ENCODE results near the gene PAX8.

Gene PAX8

DNA sequence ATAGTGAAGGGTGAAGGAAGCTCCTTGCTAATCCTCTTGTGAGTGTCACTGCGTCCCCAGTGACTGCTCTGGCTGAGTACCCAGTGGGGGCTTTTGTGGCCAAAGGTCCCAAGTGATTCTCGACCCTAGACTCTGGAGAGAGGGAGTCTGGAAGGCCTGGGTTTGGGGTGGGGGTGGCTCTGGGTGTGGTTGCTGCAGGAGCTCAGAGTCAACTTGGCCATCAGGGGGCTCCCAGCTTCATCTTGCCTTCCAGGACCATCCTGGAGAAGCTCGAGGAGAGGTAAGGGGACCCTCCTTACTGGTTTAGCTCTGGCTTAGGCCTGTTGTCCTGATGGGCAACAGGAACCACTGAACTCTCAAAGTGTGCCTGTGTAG is 104.4 kb downstream of the PAX8 start:
- Histone ChIP-seq H3K27ac (no peak overlapping the region), H3K27me3 (replicated peaks) (no peaks in the 10 kb centered on the region), H3K36me3 (replicated peaks) (no peaks in the 10 kb centered on the region), H3K4me3 (ENCODE audit: low read depth, low read length) (no peak overlapping the region)
- DNase-seq = no peak
- in situ Hi-C loops (cut with HindIII; ENCODE audit: low pct_ligation_motif_present, low sequenced_read_pairs) = no loop called here
- TF ChIP-seq, protein P1, sequence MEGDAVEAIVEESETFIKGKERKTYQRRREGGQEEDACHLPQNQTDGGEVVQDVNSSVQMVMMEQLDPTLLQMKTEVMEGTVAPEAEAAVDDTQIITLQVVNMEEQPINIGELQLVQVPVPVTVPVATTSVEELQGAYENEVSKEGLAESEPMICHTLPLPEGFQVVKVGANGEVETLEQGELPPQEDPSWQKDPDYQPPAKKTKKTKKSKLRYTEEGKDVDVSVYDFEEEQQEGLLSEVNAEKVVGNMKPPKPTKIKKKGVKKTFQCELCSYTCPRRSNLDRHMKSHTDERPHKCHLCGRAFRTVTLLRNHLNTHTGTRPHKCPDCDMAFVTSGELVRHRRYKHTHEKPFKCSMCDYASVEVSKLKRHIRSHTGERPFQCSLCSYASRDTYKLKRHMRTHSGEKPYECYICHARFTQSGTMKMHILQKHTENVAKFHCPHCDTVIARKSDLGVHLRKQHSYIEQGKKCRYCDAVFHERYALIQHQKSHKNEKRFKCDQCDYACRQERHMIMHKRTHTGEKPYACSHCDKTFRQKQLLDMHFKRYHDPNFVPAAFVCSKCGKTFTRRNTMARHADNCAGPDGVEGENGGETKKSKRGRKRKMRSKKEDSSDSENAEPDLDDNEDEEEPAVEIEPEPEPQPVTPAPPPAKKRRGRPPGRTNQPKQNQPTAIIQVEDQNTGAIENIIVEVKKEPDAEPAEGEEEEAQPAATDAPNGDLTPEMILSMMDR (IDR thresholded peaks at IDR 0.05; ENCODE audit: low read depth, low read length, missing control alignments) = no peak

DNA sequence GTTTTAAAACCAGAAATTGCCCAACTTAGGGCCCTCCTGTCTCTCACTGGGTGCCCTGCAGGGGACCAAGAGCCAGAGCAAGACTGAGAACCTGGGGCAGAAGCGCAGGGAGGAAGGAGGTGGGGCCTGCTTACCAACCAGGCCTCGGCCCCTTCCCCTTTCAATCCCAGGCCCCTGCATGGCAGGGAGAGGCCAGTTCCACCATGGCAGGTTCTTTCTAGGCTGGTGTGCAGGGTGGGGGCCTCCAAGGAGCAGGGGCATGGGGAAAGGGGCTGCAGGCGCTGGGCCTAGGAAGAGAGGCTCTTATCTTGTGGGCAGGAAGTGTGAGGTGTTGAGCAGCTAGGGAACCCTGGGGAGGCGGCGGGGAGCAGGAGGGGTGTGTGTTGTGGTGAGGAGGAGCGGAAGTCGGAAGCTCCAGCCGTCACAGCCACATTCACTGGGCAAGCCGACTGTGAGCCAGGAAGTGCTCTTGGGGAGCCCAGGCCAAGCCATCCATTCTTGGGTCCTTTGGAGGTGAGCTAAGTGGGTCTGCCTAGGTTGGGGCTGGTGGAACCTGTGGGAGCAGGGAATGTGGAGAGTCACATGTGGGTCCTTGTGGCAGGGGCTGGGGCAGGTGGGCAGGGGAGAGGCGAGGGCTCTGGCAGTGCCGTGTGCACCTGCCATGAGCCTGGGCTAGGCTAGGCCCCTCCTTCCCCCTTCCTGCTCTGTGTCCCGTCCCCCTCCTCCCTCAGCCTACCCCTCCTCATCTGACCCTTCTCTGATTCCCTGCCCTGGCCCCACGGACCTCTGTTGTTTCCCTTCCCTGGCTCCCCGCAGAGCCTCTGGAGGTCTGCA is 105.0 kb downstream of the PAX8 start, which contains the start of gene PSD4:
Gene PSD4 (plus strand): TSS at position 430 of the 834 bp plus-strand sequence. CDS start 8,486 bp downstream, outside the sequence.
- Histone ChIP-seq H3K36me3 (replicated peaks) (no peaks in the 10 kb centered on the region), H3K27me3 (replicated peaks) (no peaks in the 10 kb centered on the region), H3K4me3 (ENCODE audit: low read depth, low read length) (no peak within 1 kb of the TSS), H3K27ac (no peak within 1 kb of the TSS)
- no peak for DNase-seq
- in situ Hi-C loops (cut with HindIII; ENCODE audit: low pct_ligation_motif_present, low sequenced_read_pairs) = no loop called here
- TF ChIP-seq, protein P1 (IDR thresholded peaks at IDR 0.05; ENCODE audit: low read depth, low read length, missing control alignments) = no peak

DNA sequence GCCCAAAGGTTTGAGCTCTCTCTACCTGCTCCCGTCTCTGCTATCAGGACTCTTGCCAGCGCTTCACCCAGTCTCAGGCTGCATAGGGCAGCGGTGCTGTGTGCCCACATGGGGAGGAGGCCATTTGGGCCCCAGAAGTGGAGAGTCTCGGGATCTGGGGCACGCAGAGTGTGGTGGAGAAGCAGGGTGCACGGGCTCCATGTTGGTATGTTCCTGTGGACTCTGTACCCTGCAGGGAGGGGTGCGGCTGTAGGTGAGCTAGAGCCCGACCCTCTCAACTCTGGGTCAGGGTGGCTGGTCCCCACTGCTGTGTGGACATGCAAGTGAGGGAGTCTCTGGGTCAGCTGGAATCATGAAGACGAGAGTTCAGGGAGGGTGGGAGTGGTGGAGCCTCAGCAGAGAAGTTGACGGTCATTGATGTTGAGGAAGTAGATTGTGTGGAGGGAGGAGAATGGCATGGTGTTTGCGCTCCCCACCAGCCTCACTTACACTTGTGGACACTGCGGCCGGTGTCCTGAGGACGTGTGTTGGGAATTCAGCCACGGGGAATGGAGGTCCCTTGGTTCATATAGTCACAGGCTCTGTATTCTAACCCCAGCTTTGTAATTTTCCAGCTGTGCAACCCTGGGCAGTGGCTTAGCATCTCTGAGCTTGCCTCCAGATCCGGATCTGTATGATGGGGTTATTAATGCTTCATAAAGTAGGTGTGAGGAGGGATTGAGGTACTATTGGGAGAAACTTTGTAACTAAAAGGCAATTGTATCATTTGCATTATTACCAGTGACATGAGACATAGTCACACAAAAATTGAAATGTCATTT is 105.8 kb downstream of the PAX8 start:
- DNase-seq = no peak
- Histone ChIP-seq H3K4me3 (ENCODE audit: low read depth, low read length) (no peak overlapping the region), H3K27ac (no peak overlapping the region)

DNA sequence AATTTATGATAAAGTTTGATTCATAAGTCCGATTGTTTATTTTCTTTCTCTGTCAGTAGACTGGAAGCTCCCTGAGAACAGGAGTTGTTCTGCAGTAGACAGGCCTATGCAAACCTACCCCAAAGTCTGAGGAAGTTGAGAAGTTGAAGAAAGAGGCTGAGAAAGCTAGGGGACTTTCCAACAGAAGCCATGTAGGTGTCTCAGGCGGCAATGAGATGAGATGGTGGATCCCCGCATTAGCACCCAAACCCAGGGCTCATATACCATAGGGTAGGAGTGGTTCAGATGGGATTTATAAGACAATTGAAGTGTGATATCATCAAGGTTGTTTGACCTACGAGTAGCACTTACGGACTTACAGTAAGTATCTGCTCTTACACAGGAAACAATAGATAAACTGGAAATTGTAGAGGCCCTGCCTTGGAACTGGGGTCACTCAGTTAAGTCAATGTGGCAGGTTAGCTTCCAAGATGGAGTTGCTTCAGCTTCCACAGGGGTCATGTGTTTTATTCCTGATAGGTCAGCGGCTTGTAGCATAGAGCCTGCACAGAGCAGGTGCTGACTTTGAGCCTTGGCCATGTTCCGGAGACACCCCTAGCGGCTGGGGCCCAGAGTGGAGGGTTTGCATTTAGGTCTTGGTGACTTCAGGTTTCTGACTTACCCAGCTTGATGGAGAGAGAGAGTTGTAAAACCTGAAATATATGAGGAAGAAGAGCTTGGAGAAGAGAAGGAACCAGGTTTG is 107.2 kb downstream of the PAX8 start:
- H3K4me3 ChIP-seq (ENCODE audit: low read depth, low read length) = no peak overlapping the region
- no peak for DNase-seq
- no peaks in the 10 kb centered on the region for H3K27me3 ChIP-seq (replicated peaks)
- in situ Hi-C loops (cut with HindIII; ENCODE audit: low pct_ligation_motif_present, low sequenced_read_pairs) = no loop called here
- H3K36me3 ChIP-seq (replicated peaks) = no peaks in the 10 kb centered on the region
- TF ChIP-seq, protein P1 (IDR thresholded peaks at IDR 0.05; ENCODE audit: low read depth, low read length, missing control alignments) = no peak
- H3K27ac ChIP-seq = no peak overlapping the region

More for the DNA sequence above, 105.8 kb downstream of the PAX8 start:
- TF ChIP-seq, protein P1 (IDR thresholded peaks at IDR 0.05; ENCODE audit: low read depth, low read length, missing control alignments) = no peak
- Histone ChIP-seq H3K36me3 (replicated peaks) (no peaks in the 10 kb centered on the region), H3K27me3 (replicated peaks) (no peaks in the 10 kb centered on the region)
- in situ Hi-C loops (cut with HindIII; ENCODE audit: low pct_ligation_motif_present, low sequenced_read_pairs) = no loop called here

DNA sequence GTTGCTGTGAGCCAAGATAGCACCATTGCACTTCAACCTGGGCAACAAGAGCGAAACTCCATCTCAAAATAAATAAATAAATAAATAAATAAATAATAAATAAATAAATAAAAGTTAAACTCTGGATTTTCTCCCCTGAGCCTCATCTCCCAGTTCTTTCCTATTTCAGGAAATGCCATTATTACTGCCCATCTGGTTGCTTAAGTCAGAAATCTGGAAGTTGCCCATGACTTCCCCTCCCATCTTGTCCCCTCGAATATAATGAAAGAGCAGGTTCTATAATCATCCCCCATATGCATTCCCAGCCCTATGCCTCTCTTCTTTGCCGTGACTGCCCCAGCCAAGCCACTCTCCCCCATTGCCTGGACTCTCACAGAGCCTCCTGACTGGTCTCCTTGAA is 109.1 kb downstream of the PAX8 start:
- in situ Hi-C loops (cut with HindIII; ENCODE audit: low pct_ligation_motif_present, low sequenced_read_pairs) = no loop called here
- TF ChIP-seq, protein P1 (IDR thresholded peaks at IDR 0.05; ENCODE audit: low read depth, low read length, missing control alignments) = no peak
- no peak overlapping the region for H3K27ac ChIP-seq
- no peak for DNase-seq
- H3K36me3 ChIP-seq (replicated peaks) = no peaks in the 10 kb centered on the region
- no peaks in the 10 kb centered on the region for H3K27me3 ChIP-seq (replicated peaks)
- H3K4me3 ChIP-seq (ENCODE audit: low read depth, low read length) = no peak overlapping the region
